Neural progenitor cell (in vitro differentiated cells): ENCODE data around the gene PRDM15. TPM values are rescaled to one million over a fixed set of nuclear protein-coding genes. Genes with fewer than 3 reads are reported as not detected.
"Not testable (repeated sequence)": the region's sequence is repeated elsewhere in the genome, so short reads cannot be mapped to it uniquely, and the experiment has no call there.

Source experiments
- DNase-seq: peaks from one replicate; pipeline ENCODE4 v3.0.0-alpha.2; 2016; ENCODE audit warnings: low spot score
- H2AFZ ChIP-seq: fragments of 200-600 bp; sonication (generic); replicated peaks from 2 replicates; pipeline ENCODE4 v1.6.1; 2016; ENCODE audit warnings: antibody characterized with exemption
- H3F3A ChIP-seq: fragments of 200-600 bp; sonication (generic); 2 replicates; pipeline ENCODE4 v1.6.1; 2016; ENCODE audit warnings: antibody characterized with exemption, low read depth
- H3K27ac ChIP-seq: fragments of 200-600 bp; sonication (generic); 2 replicates; pipeline ENCODE4 v1.5.1; 2016; ENCODE audit warnings: mild to moderate bottlenecking
- H3K27me3 ChIP-seq: fragments of 200-600 bp; sonication (generic); 2 replicates; pipeline ENCODE4 v1.6.1; 2016; ENCODE audit warnings: mild to moderate bottlenecking, moderate library complexity
- H3K36me3 ChIP-seq: fragments of 200-600 bp; sonication (generic); 2 replicates; pipeline ENCODE4 v1.5.1; 2016
- H3K4me1 ChIP-seq: fragments of 200-600 bp; sonication (generic); 2 replicates; pipeline ENCODE4 v1.6.1; 2016; ENCODE audit warnings: mixed run types
- H3K4me2 ChIP-seq: fragments of 200-600 bp; sonication (generic); 2 replicates; pipeline ENCODE4 v1.6.1; 2016
- H3K4me3 ChIP-seq: fragments of 200-600 bp; sonication (generic); 2 replicates; pipeline ENCODE4 v1.5.1; 2016
- H3K79me2 ChIP-seq: fragments of 200-600 bp; sonication (generic); 2 replicates; pipeline ENCODE4 v1.6.1; 2016; ENCODE audit warnings: low read depth
- H3K9ac ChIP-seq: fragments of 200-600 bp; sonication (generic); 2 replicates; pipeline ENCODE4 v1.6.1; 2016
- H3K9me3 ChIP-seq: fragments of 200-600 bp; sonication (generic); 2 replicates; pipeline ENCODE4 v1.5.1; 2016; ENCODE audit warnings: low read depth
- H4K20me1 ChIP-seq: fragments of 200-600 bp; sonication (generic); 2 replicates; pipeline ENCODE4 v1.6.1; 2016; ENCODE audit warnings: low read depth
- H3K27ac Mint-ChIP-seq: 3 replicates; pipeline ENCODE4 v1.8.0; 2021; ENCODE audit warnings: mixed read lengths
- H3K27me3 Mint-ChIP-seq: 2 replicates; pipeline ENCODE4 v1.8.0; 2022; ENCODE audit warnings: low read depth, mild to moderate bottlenecking, inconsistent platforms, moderate library complexity, mixed read lengths; ENCODE audit not compliant: insufficient read depth
- H3K36me3 Mint-ChIP-seq: 3 replicates; pipeline ENCODE4 v1.8.0; 2021; ENCODE audit warnings: mixed read lengths
- H3K4me1 Mint-ChIP-seq: 3 replicates; pipeline ENCODE4 v1.8.0; 2021; ENCODE audit warnings: mixed read lengths
- H3K4me3 Mint-ChIP-seq: 3 replicates; pipeline ENCODE4 v1.8.0; 2021; ENCODE audit warnings: mild to moderate bottlenecking, moderate library complexity, mixed read lengths
- H3K9me3 Mint-ChIP-seq: 3 replicates; pipeline ENCODE4 v1.8.0; 2020; ENCODE audit warnings: mixed read lengths
- CTCF ChIP-seq: fragments of 200-600 bp; sonication (generic); IDR thresholded peaks from 2 replicates; pipeline ENCODE4 v1.5.1; 2017; ENCODE audit warnings: antibody characterized with exemption, mild to moderate bottlenecking
- EZH2 ChIP-seq: fragments of 200-600 bp; sonication (generic); IDR thresholded peaks from 2 replicates; pipeline ENCODE4 v1.6.1; 2017; ENCODE audit warnings: antibody characterized with exemption, mild to moderate bottlenecking, moderate library complexity
- EZH2phosphoT487 ChIP-seq: fragments of 200-600 bp; sonication (generic); IDR thresholded peaks from 2 replicates; pipeline ENCODE4 v1.6.1; 2017; ENCODE audit warnings: antibody characterized with exemption
- total RNA-seq: library from RNA; depleted of rRNA; stranded (reverse); fragments of >200 nt; gene quantifications from 2 replicates; pipeline ENCODE4 v1.2.3, GENCODE V29; 2015; ENCODE audit warnings: low replicate concordance

Gene PRDM15
- total RNA-seq, 1 donor from 2014 or later, result 9.0 TPM

DNA sequence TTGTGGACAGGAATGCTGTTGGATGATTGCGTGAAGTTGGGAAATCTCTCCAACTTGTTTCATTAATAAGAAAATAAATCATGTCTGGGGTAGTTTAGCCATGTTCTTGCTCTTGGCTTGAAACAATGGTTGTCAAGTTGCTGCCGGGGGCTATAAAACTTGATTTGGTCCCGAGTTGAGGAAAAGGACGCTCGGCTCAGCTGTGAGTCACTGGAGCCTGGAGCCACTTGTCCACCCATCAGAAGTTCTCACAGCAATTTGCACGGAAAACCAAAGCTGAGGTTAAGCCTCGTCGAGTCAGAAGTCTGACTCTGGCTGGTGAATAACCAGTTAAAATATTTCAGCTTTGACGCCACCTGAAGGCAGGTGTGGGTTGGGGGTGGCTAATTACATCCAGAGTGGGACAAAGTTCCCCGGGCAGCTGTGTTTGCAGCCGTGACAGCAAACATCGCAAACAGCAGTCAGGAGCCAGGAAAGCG is 92.6 kb downstream of the PRDM15 start:
- H3K79me2 ChIP-seq, result no peaks in the 10 kb centered on the region
- no peaks in the 10 kb centered on the region for H3K9me3 ChIP-seq
- no peaks in the 10 kb centered on the region for H3K27me3 ChIP-seq
- no peaks in the 10 kb centered on the region for H3K4me1 ChIP-seq
- DNase-seq, result no peak
- H3K4me3 ChIP-seq, result no peak overlapping the region
- H2AFZ ChIP-seq, result no peak overlapping the region
- H3K9ac ChIP-seq, result no peak overlapping the region
- no peak overlapping the region for H3K4me2 ChIP-seq
- peaks cover 2% of the 10 kb centered on the region for H3K27me3 Mint-ChIP-seq
- H4K20me1 ChIP-seq, result no peaks in the 10 kb centered on the region
- TF ChIP-seq EZH2 (no peak), CTCF (no peak), EZH2phosphoT487 (no peak)
- H3K36me3 Mint-ChIP-seq, result no peaks in the 10 kb centered on the region
- no peaks in the 10 kb centered on the region for H3K36me3 ChIP-seq
- H3K4me1 Mint-ChIP-seq, result peaks cover 2% of the 10 kb centered on the region
- no peaks in the 10 kb centered on the region for H3F3A ChIP-seq
- no peak overlapping the region for H3K27ac Mint-ChIP-seq
- H3K4me3 Mint-ChIP-seq, result no peak overlapping the region
- no peak overlapping the region for H3K27ac ChIP-seq
- H3K9me3 Mint-ChIP-seq, result peaks cover 2% of the 10 kb centered on the region

- H3F3A ChIP-seq, H3K4me3 ChIP-seq, DNase-seq, H4K20me1 ChIP-seq, H3K79me2 ChIP-seq, H3K4me3 Mint-ChIP-seq, H3K36me3 Mint-ChIP-seq, H3K27ac ChIP-seq, H3K4me1 Mint-ChIP-seq, H3K27ac Mint-ChIP-seq, H3K27me3 Mint-ChIP-seq, H3K9me3 Mint-ChIP-seq, H3K9me3 ChIP-seq, H3K4me2 ChIP-seq, H3K27me3 ChIP-seq, H3K36me3 ChIP-seq, H3K9ac ChIP-seq, H2AFZ ChIP-seq, H3K4me1 ChIP-seq: not testable (repeated sequence)
Observed at GRCh38 chr21:41785262-41785661, 93.9 kb downstream of the PRDM15 start.

DNA sequence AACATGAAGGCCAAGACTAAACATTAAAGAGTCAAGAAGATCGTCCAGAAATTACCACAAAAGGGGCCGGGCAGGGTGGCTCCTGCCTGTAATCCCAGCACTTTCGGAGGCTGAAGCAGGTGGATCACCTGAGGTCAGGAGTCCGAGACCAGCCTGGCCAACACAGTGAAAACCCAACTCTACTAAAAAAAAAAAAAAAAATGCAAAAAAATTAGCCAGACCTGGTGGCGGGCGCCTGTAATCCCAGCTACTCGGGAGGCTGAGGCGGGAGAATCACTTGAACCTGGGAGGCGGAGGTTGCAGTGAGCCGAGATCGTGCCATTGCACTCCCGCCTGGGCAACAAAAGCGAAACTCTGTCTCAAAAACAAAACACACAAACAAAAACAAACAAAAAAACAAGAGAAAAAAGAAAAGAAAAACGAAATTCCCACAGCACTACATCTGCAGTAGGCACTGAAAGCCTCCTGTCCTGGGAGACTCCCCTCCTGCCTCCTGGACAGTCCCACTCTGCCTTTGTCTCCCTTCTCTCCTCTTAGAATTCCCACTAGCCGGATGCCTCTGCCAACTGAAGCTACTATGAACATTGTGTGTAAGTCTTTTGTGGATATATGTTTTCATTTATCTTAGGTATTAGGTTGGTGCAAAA is 94.6 kb downstream of the PRDM15 start:
- H3K27ac Mint-ChIP-seq, result no peak overlapping the region
- H3K9me3 Mint-ChIP-seq, result no peaks in the 10 kb centered on the region
- no peak for DNase-seq

More for the DNA sequence above, 94.6 kb downstream of the PRDM15 start:
- H4K20me1 ChIP-seq, result no peaks in the 10 kb centered on the region
- Mint-ChIP-seq H3K4me1 (peaks cover 4% of the 10 kb centered on the region), H3K27me3 (peaks cover 2% of the 10 kb centered on the region), H3K36me3 (no peaks in the 10 kb centered on the region), H3K4me3 (no peak overlapping the region)
- H3K4me3 ChIP-seq, result no peak overlapping the region
- H3K4me1 ChIP-seq, result peaks cover under 1% of the 10 kb centered on the region
- H3K36me3 ChIP-seq, result no peaks in the 10 kb centered on the region
- no peak overlapping the region for H3K27ac ChIP-seq
- peaks cover 3% of the 10 kb centered on the region for H3F3A ChIP-seq
- no peak overlapping the region for H2AFZ ChIP-seq
- TF ChIP-seq CTCF (no peak), EZH2 (no peak), EZH2phosphoT487 (no peak)
- H3K4me2 ChIP-seq, result no peak overlapping the region
- no peaks in the 10 kb centered on the region for H3K9me3 ChIP-seq
- no peaks in the 10 kb centered on the region for H3K27me3 ChIP-seq
- H3K9ac ChIP-seq, result no peak overlapping the region
- H3K79me2 ChIP-seq, result no peaks in the 10 kb centered on the region
